ENCODE data around the gene ODAD4.

Gene ODAD4

DNA sequence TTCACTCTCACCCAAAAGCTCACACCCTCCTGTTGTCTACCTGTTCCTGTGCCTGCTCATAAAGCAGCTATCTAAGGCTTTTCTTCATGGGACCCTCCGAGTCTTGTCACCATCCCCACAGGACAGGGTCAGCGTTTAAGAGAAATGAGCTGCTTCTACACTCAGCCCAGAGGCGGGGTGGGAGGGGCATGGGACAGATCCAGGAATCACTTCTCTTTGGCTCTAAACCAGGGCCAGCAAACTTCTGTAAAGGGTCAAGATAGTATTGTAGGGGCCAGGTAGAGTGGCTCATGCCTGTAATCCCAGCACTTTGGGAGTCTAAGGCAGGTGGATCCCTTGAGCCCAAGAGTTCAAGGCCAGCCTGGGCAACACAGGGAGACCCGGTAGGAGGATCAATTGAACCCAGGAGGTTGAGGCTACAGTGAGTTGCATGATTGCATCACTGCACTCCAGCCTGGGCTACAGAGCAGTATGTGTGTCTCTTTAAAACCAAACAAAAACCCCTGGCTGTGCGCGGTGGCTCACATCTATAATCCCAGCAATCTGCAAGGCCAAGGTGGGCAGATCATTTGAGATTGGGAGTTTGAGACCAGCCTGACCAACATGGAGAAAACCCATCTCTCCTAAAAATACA lies 42.0 kb upstream of the ODAD4 start:
- no peak overlapping the region for H3K27ac ChIP-seq (ENCODE audit: low read length)
- no peak overlapping the region for H3K4me3 ChIP-seq (ENCODE audit: low read length)
- H3K9ac ChIP-seq (ENCODE audit: low read length), result no peak overlapping the region
- H3K9me3 ChIP-seq (ENCODE audit: insufficient read depth, low read length), result no peaks in the 10 kb centered on the region
- no peaks in the 10 kb centered on the region for H4K20me1 ChIP-seq (ENCODE audit: insufficient read depth, low read length)
- no peak overlapping the region for H2AFZ ChIP-seq (ENCODE audit: low read depth, low read length)
- no peak overlapping the region for H3K4me2 ChIP-seq (ENCODE audit: low read length)
- H3K4me1 ChIP-seq (ENCODE audit: low read length), result no peaks in the 10 kb centered on the region
- TF ChIP-seq, protein P1, sequence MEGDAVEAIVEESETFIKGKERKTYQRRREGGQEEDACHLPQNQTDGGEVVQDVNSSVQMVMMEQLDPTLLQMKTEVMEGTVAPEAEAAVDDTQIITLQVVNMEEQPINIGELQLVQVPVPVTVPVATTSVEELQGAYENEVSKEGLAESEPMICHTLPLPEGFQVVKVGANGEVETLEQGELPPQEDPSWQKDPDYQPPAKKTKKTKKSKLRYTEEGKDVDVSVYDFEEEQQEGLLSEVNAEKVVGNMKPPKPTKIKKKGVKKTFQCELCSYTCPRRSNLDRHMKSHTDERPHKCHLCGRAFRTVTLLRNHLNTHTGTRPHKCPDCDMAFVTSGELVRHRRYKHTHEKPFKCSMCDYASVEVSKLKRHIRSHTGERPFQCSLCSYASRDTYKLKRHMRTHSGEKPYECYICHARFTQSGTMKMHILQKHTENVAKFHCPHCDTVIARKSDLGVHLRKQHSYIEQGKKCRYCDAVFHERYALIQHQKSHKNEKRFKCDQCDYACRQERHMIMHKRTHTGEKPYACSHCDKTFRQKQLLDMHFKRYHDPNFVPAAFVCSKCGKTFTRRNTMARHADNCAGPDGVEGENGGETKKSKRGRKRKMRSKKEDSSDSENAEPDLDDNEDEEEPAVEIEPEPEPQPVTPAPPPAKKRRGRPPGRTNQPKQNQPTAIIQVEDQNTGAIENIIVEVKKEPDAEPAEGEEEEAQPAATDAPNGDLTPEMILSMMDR (IDR thresholded peaks at IDR 0.05; ENCODE audit: low read depth, low read length), result no peak
- no peak for TF ChIP-seq EZH2phosphoT487 (IDR thresholded peaks at IDR 0.05; ENCODE audit: low read depth)
- no peaks in the 10 kb centered on the region for H3K27me3 ChIP-seq (ENCODE audit: low read depth, low read length)
- H3K79me2 ChIP-seq (ENCODE audit: low read length), result no peaks in the 10 kb centered on the region
- peaks cover 63% of the 10 kb centered on the region for H3K36me3 ChIP-seq (replicated peaks; ENCODE audit: low read depth, low read length)

DNA sequence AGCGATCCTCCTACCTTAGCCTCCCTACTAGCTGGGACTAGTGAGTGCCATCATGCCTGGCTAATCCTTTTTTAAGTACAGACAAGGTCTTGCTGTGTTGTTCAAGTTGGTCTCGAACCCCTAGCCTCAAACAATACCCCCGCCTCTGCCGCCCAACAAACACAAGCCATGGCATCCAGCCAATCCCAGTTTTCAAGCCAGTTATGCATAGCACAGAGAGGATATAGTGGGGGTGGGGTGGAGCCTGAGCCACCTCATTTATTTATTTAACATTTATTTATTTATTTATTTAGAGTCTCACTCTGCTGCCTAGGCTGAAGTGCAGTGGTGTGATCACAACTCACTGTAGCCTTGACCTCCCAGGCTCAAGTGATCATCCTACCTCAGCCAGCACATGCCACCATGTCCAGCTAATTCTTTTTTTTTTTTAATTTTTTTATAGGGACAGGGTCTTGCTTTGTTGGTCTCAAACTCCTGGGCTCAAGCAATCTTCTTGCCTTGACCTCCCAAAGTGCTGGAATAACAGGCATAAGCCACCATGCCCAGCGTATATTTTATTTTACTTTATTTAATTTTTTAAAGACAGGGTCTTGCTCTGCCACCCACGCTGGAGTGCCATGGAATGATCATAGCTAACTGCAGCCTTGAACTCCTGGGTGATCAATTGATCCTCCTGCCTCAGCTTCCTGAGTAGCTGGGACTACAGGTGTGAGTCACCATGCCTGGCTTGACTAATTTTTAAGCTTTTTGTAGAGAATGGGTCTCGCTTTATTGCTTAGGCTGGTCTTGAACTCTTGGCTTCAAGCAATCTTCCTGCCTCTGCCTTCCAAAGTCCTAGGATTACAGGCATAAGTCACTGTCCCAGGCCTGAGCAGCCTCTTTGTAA lies 39.0 kb upstream of the ODAD4 start:
- H3K36me3 ChIP-seq (replicated peaks; ENCODE audit: low read depth, low read length), result peaks cover 54% of the 10 kb centered on the region

DNA sequence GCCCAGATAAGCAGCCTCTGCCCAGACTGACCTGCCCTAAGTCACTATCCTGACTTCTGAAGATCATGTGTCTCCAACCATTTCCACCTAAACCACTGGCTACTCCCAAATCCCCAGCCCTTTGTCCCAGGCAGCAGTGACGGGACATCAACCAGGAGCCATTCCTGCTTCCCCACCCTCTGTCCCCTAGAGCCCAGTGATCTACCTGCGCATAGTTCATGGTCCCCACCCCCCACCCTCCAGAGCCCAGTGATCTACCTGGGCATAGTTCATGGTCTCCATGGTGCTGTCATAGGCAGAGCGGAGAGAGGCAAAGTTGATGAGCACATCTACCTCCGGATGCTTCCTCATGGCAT lies 38.4 kb upstream of the ODAD4 start:
- H3K9ac ChIP-seq (ENCODE audit: low read length), result no peak overlapping the region
- H3K4me1 ChIP-seq (ENCODE audit: low read length), result no peaks in the 10 kb centered on the region
- TF ChIP-seq, protein P1 (IDR thresholded peaks at IDR 0.05; ENCODE audit: low read depth, low read length), result no peak
- no peak for TF ChIP-seq EZH2phosphoT487 (IDR thresholded peaks at IDR 0.05; ENCODE audit: low read depth)
- no peaks in the 10 kb centered on the region for H4K20me1 ChIP-seq (ENCODE audit: insufficient read depth, low read length)
- H3K9me3 ChIP-seq (ENCODE audit: insufficient read depth, low read length), result no peaks in the 10 kb centered on the region
- H3K27ac ChIP-seq (ENCODE audit: low read length), result no peak overlapping the region
- H3K4me2 ChIP-seq (ENCODE audit: low read length), result no peak overlapping the region
- no peaks in the 10 kb centered on the region for H3K79me2 ChIP-seq (ENCODE audit: low read length)
- H3K27me3 ChIP-seq (ENCODE audit: low read depth, low read length), result no peaks in the 10 kb centered on the region
- no peak overlapping the region for H3K4me3 ChIP-seq (ENCODE audit: low read length)
- H2AFZ ChIP-seq (ENCODE audit: low read depth, low read length), result no peak overlapping the region
- H3K36me3 ChIP-seq (replicated peaks; ENCODE audit: low read depth, low read length), result peaks cover 56% of the 10 kb centered on the region

More for the DNA sequence above, 39.0 kb upstream of the ODAD4 start:
- Histone ChIP-seq H2AFZ (ENCODE audit: low read depth, low read length) (no peak overlapping the region), H3K79me2 (ENCODE audit: low read length) (no peaks in the 10 kb centered on the region), H3K9ac (ENCODE audit: low read length) (no peak overlapping the region), H3K27me3 (ENCODE audit: low read depth, low read length) (no peaks in the 10 kb centered on the region), H3K27ac (ENCODE audit: low read length) (no peak overlapping the region), H4K20me1 (ENCODE audit: insufficient read depth, low read length) (no peaks in the 10 kb centered on the region), H3K4me2 (ENCODE audit: low read length) (no peak overlapping the region), H3K4me3 (ENCODE audit: low read length) (no peak overlapping the region), H3K9me3 (ENCODE audit: insufficient read depth, low read length) (no peaks in the 10 kb centered on the region), H3K4me1 (ENCODE audit: low read length) (no peaks in the 10 kb centered on the region)
- TF ChIP-seq, protein P1 (IDR thresholded peaks at IDR 0.05; ENCODE audit: low read depth, low read length), result no peak
- no peak for TF ChIP-seq EZH2phosphoT487 (IDR thresholded peaks at IDR 0.05; ENCODE audit: low read depth)

DNA sequence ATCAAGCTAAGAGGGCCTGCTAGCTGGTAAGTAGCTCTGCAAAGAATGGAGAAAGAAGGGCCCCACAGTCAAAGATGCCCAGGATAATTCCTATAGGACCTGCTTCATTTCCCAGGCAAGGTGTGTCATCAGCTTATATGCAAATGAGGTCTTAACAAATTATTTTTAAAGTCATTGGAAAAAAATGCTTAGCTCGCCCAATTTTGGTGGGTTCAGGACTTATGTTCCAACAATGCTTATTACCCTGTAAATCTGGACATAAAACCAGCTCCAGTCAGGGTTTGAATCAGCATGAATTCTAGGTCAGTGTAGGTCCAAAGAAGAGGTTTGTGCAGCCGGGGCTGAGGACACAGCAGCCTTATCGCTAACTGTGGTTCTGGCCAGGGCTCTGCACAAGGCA lies 37.0 kb upstream of the ODAD4 start:
- Histone ChIP-seq H3K4me1 (ENCODE audit: low read length) (no peaks in the 10 kb centered on the region), H3K4me3 (ENCODE audit: low read length) (no peak overlapping the region), H3K9me3 (ENCODE audit: insufficient read depth, low read length) (no peaks in the 10 kb centered on the region), H3K27ac (ENCODE audit: low read length) (no peak overlapping the region), H3K9ac (ENCODE audit: low read length) (no peak overlapping the region), H4K20me1 (ENCODE audit: insufficient read depth, low read length) (no peaks in the 10 kb centered on the region), H3K79me2 (ENCODE audit: low read length) (no peaks in the 10 kb centered on the region), H3K4me2 (ENCODE audit: low read length) (no peak overlapping the region), H3K27me3 (ENCODE audit: low read depth, low read length) (no peaks in the 10 kb centered on the region), H3K36me3 (replicated peaks; ENCODE audit: low read depth, low read length) (peaks cover 57% of the 10 kb centered on the region), H2AFZ (ENCODE audit: low read depth, low read length) (no peak overlapping the region)
- no peak for TF ChIP-seq EZH2phosphoT487 (IDR thresholded peaks at IDR 0.05; ENCODE audit: low read depth)
- TF ChIP-seq, protein P1 (IDR thresholded peaks at IDR 0.05; ENCODE audit: low read depth, low read length), result no peak
